OCI-LY3 (cell line): ENCODE measurements around the gene LDB3.
A peak's percentile ranks its signal among the peaks of the same experiment; 100 is the strongest.

Source experiments
- H2AFZ ChIP-seq: fragments of 200-600, 300-600 bp; shearing (Covaris generic); 2 replicates; pipeline ENCODE4 v1.6.0; 2014; ENCODE audit warnings: antibody characterized with exemption, low read depth, low read length
- H3K27ac ChIP-seq: fragments of 200-600, 300-600 bp; sonication (generic); 2 replicates; pipeline ENCODE4 v1.5.1; 2014; ENCODE audit warnings: mild to moderate bottlenecking, low read length, moderate library complexity, mixed read lengths
- H3K27me3 ChIP-seq: fragments of 200-600, 300-600 bp; sonication (generic); 2 replicates; pipeline ENCODE4 v1.6.1; 2014; ENCODE audit warnings: low read depth, low read length, mixed read lengths
- H3K36me3 ChIP-seq: fragments of 200-600, 300-600 bp; sonication (generic); replicated peaks from 2 replicates; pipeline ENCODE3; 2014; ENCODE audit warnings: low read depth, low read length, mixed read lengths
- H3K4me1 ChIP-seq: fragments of 300-600, 200-600 bp; sonication (generic); 2 replicates; pipeline ENCODE4 v1.6.1; 2014; ENCODE audit warnings: low read length, mixed read lengths
- H3K4me2 ChIP-seq: fragments of 200-600, 300-600 bp; sonication (generic); 2 replicates; pipeline ENCODE4 v1.6.1; 2014; ENCODE audit warnings: low read length, mixed read lengths
- H3K4me3 ChIP-seq: fragments of 300-600, 200-600 bp; sonication (generic); 2 replicates; pipeline ENCODE4 v1.5.1; 2014; ENCODE audit warnings: antibody characterized with exemption, mild to moderate bottlenecking, low read length, moderate library complexity
- H3K79me2 ChIP-seq: fragments of 300-600, 200-600 bp; shearing (Covaris generic); 2 replicates; pipeline ENCODE4 v1.6.1; 2014; ENCODE audit warnings: mild to moderate bottlenecking, low read length, mixed read lengths
- H3K9ac ChIP-seq: fragments of 300-600, 200-600 bp; shearing (Covaris generic); 2 replicates; pipeline ENCODE4 v1.6.0; 2014; ENCODE audit warnings: mild to moderate bottlenecking, low read length, moderate library complexity
- H3K9me3 ChIP-seq: fragments of 200-600, 300-600 bp; shearing (Covaris generic); 2 replicates; pipeline ENCODE4 v1.6.1; 2014; ENCODE audit warnings: low read length, mixed read lengths; ENCODE audit not compliant: insufficient read depth
- H4K20me1 ChIP-seq: fragments of 200-600, 300-600 bp; sonication (generic); 2 replicates; pipeline ENCODE4 v1.6.1; 2016; ENCODE audit warnings: low read length, mixed read lengths; ENCODE audit not compliant: insufficient read depth
- EZH2phosphoT487 ChIP-seq: fragments of 200-600 bp; shearing (Covaris generic); IDR thresholded peaks from 2 replicates; pipeline ENCODE4 v1.6.1; 2018; ENCODE audit warnings: antibody characterized with exemption, mixed run types, low read depth
- TF ChIP-seq, protein P1 (sequence below): fragments of 200-600, 300-600 bp; sonication (generic); IDR thresholded peaks from 2 replicates; pipeline ENCODE4 v1.5.1; 2014; ENCODE audit warnings: antibody characterized with exemption, low read length, low read depth

LDB3 gene

DNA sequence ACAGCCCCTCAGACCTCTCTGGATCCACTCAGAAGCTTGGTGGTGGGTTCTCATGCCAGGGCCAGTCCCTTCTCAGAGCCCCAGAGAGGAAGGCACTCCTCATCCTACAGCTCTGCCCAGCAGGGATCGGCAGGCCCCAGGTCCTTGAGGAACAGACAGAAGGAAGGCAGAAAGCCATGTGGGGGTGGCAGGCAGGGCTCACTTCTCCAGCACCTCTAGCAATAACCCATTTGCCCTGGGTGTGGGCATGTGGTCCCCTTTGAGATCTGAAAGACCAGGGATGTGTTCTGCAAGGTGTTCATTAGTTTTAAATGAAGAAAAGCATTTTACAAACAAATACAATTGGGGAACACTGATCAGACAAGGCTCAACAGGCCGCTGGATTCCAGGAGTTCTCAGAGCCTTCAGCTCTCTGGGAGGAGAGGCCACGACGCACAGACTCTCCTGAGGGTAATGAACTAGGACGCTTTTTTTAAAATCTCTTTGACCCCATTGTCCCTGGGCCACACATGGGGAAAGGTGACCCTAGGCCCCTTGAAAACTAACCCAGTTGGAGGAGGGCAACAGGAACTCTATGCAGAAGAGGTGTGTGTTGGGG is 40.6 kb downstream of the LDB3 start:
- no peaks in the 10 kb centered on the region for H3K27me3 ChIP-seq
- no peak for TF ChIP-seq EZH2phosphoT487
- TF ChIP-seq, protein P1, sequence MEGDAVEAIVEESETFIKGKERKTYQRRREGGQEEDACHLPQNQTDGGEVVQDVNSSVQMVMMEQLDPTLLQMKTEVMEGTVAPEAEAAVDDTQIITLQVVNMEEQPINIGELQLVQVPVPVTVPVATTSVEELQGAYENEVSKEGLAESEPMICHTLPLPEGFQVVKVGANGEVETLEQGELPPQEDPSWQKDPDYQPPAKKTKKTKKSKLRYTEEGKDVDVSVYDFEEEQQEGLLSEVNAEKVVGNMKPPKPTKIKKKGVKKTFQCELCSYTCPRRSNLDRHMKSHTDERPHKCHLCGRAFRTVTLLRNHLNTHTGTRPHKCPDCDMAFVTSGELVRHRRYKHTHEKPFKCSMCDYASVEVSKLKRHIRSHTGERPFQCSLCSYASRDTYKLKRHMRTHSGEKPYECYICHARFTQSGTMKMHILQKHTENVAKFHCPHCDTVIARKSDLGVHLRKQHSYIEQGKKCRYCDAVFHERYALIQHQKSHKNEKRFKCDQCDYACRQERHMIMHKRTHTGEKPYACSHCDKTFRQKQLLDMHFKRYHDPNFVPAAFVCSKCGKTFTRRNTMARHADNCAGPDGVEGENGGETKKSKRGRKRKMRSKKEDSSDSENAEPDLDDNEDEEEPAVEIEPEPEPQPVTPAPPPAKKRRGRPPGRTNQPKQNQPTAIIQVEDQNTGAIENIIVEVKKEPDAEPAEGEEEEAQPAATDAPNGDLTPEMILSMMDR = no peak
- H3K4me1 ChIP-seq = peaks cover 8% of the 10 kb centered on the region; the same call in 1 of the 2 replicates
- no peaks in the 10 kb centered on the region; the same call in 1 of the 2 replicates for H3K79me2 ChIP-seq
- no peak overlapping the region for H2AFZ ChIP-seq
- no peaks in the 10 kb centered on the region for H3K9me3 ChIP-seq
- no peaks in the 10 kb centered on the region for H3K36me3 ChIP-seq
- no peak overlapping the region for H3K4me3 ChIP-seq
- no peak overlapping the region for H3K9ac ChIP-seq
- H4K20me1 ChIP-seq = no peaks in the 10 kb centered on the region
- H3K4me2 ChIP-seq = no peak overlapping the region
- no peak overlapping the region for H3K27ac ChIP-seq

GRCh38 chr10:86709396-86710185 is 41.3 kb downstream of the LDB3 start:
- Histone ChIP-seq H4K20me1 (no peaks in the 10 kb centered on the region), H3K4me1 (peaks cover 8% of the 10 kb centered on the region; the same call in 1 of the 2 replicates), H3K79me2 (no peaks in the 10 kb centered on the region; the same call in 1 of the 2 replicates), H3K27me3 (no peaks in the 10 kb centered on the region), H3K9ac (no peak overlapping the region), H3K4me2 (no peak overlapping the region), H3K27ac (no peak overlapping the region), H2AFZ (no peak overlapping the region), H3K4me3 (no peak overlapping the region), H3K9me3 (no peaks in the 10 kb centered on the region), H3K36me3 (no peaks in the 10 kb centered on the region)
- TF ChIP-seq, protein P1 = no peak
- TF ChIP-seq EZH2phosphoT487 = no peak

DNA sequence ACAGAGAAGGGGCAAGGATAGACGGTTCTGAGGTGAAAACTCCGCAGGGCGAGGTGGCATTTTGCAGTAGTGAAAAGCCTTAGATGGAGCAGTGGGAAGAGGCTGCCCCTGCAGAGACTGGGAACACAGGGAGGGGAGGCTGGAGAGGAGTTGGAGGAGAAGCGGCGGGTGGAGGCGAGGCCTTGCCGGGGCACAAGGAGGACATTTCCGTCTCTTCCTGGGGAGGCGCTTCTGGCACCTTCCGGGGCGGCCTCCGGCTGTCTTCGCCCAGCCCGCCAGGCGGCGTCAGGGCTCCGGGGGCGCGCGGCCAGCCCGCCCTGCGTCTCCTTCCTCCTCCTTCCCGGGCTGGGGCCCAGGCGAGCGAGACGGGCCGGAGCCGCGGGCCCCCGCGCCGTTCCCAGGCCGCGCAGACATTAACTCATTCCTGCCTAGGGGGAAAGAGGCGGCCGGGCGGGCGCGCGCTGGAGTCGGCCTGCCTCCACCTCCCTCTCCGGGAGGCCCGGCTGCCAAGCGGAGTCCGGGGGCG is 42.7 kb downstream of the LDB3 start:
- H3K4me1 ChIP-seq = peaks cover 8% of the 10 kb centered on the region; the same call in 1 of the 2 replicates
- H2AFZ ChIP-seq = peak overlapping the region; percentile 94
- H3K4me2 ChIP-seq = peak overlapping the region; percentile 98
- H3K4me3 ChIP-seq = peak overlapping the region; percentile 93
- H3K27me3 ChIP-seq = no peaks in the 10 kb centered on the region
- H3K79me2 ChIP-seq = no peaks in the 10 kb centered on the region; the same call in 1 of the 2 replicates
- TF ChIP-seq, protein P1 = peak; percentile 55
- no peak for TF ChIP-seq EZH2phosphoT487
- H3K36me3 ChIP-seq = no peaks in the 10 kb centered on the region
- H3K27ac ChIP-seq = peak overlapping the region; percentile 95
- H3K9ac ChIP-seq = peak overlapping the region; percentile 92
- no peaks in the 10 kb centered on the region for H3K9me3 ChIP-seq
- no peaks in the 10 kb centered on the region for H4K20me1 ChIP-seq
